Fibroblast of lung (primary cell): ENCODE measurements around the gene ACACB.

Experiments
- CTCF ChIP-seq, 2 donors: IDR thresholded peaks in 1 of 2; conservative IDR thresholded peaks in 1 of 2; 1 replicate in 1 of 2; 2 replicates in 1 of 2; pipeline ENCODE4 v1.5.1; 2011 to 2012; ENCODE audit warnings: low read length in 2 of 2, control low read depth in 1 of 2, inconsistent platforms in 1 of 2, low read depth in 1 of 2, mild to moderate bottlenecking in 1 of 2
- EZH2 ChIP-seq: IDR thresholded peaks from 2 replicates; pipeline ENCODE4 v1.5.1; 2012; ENCODE audit warnings: low read length, control low read depth, mild to moderate bottlenecking; ENCODE audit errors: missing control alignments

GRCh38 chr12:109139360-109139759 lies 23.0 kb downstream of the ACACB start:
- TF ChIP-seq CTCF (conservative IDR thresholded peaks at IDR 0.05 in 1 of 2, IDR thresholded peaks at IDR 0.05 in 1 of 2; ENCODE audit: low read depth in 1 of 2, low read length in 2 of 2) = no peak
- no peak for TF ChIP-seq EZH2
